ENCODE data around the gene CRACDL.

CRACDL gene

GRCh38 chr2:98795891-98796676 lies 139.9 kb downstream of the CRACDL start:
- no peak overlapping the region for H3K4me3 ChIP-seq (ENCODE audit: low read length)
- no peaks in the 10 kb centered on the region for H3K27me3 ChIP-seq (ENCODE audit: control insufficient read depth, insufficient read depth, low read length)
- no peak overlapping the region for H3K27ac ChIP-seq (ENCODE audit: low read depth, low read length)
- no peak overlapping the region for H3K9ac ChIP-seq (ENCODE audit: low read length)
- no peaks in the 10 kb centered on the region for H3K36me3 ChIP-seq (ENCODE audit: control insufficient read depth, insufficient read depth, low read length)
- H3K4me1 ChIP-seq (ENCODE audit: control insufficient read depth, insufficient read depth, low read length) = no peaks in the 10 kb centered on the region

GRCh38 chr2:98793897-98794830 lies 141.9 kb downstream of the CRACDL start:
- H3K4me3 ChIP-seq (ENCODE audit: low read length) = no peak overlapping the region
- H3K27me3 ChIP-seq (ENCODE audit: control insufficient read depth, insufficient read depth, low read length) = no peaks in the 10 kb centered on the region
- no peaks in the 10 kb centered on the region for H3K36me3 ChIP-seq (ENCODE audit: control insufficient read depth, insufficient read depth, low read length)
- H3K27ac ChIP-seq (ENCODE audit: low read depth, low read length) = no peak overlapping the region
- H3K4me1 ChIP-seq (ENCODE audit: control insufficient read depth, insufficient read depth, low read length) = no peaks in the 10 kb centered on the region
- no peak overlapping the region for H3K9ac ChIP-seq (ENCODE audit: low read length)

- Histone ChIP-seq H3K27ac (ENCODE audit: low read depth, low read length) (no peak overlapping the region), H3K4me3 (ENCODE audit: low read length) (no peak overlapping the region), H3K27me3 (ENCODE audit: control insufficient read depth, insufficient read depth, low read length) (no peaks in the 10 kb centered on the region), H3K9ac (ENCODE audit: low read length) (no peak overlapping the region), H3K4me1 (ENCODE audit: control insufficient read depth, insufficient read depth, low read length) (no peaks in the 10 kb centered on the region), H3K36me3 (ENCODE audit: control insufficient read depth, insufficient read depth, low read length) (no peaks in the 10 kb centered on the region)
Measured at GRCh38 chr2:98793275-98793674, 142.8 kb downstream of the CRACDL start.

- Histone ChIP-seq H3K27ac (ENCODE audit: low read depth, low read length) (no peak overlapping the region), H3K27me3 (ENCODE audit: control insufficient read depth, insufficient read depth, low read length) (no peaks in the 10 kb centered on the region), H3K36me3 (ENCODE audit: control insufficient read depth, insufficient read depth, low read length) (no peaks in the 10 kb centered on the region), H3K4me3 (ENCODE audit: low read length) (no peak overlapping the region), H3K9ac (ENCODE audit: low read length) (no peak overlapping the region), H3K4me1 (ENCODE audit: control insufficient read depth, insufficient read depth, low read length) (no peaks in the 10 kb centered on the region)
Measured at GRCh38 chr2:98790221-98790620, 145.8 kb downstream of the CRACDL start.

GRCh38 chr2:98787700-98788099 lies 148.3 kb downstream of the CRACDL start:
- no peaks in the 10 kb centered on the region for H3K4me1 ChIP-seq (ENCODE audit: control insufficient read depth, insufficient read depth, low read length)
- no peak overlapping the region for H3K27ac ChIP-seq (ENCODE audit: low read depth, low read length)
- no peak overlapping the region for H3K9ac ChIP-seq (ENCODE audit: low read length)
- no peaks in the 10 kb centered on the region for H3K36me3 ChIP-seq (ENCODE audit: control insufficient read depth, insufficient read depth, low read length)
- H3K4me3 ChIP-seq (ENCODE audit: low read length) = no peak overlapping the region
- H3K27me3 ChIP-seq (ENCODE audit: control insufficient read depth, insufficient read depth, low read length) = no peaks in the 10 kb centered on the region

GRCh38 chr2:98786179-98786578 lies 149.8 kb downstream of the CRACDL start:
- Histone ChIP-seq H3K4me1 (ENCODE audit: control insufficient read depth, insufficient read depth, low read length) (no peaks in the 10 kb centered on the region), H3K4me3 (ENCODE audit: low read length) (no peak overlapping the region), H3K36me3 (ENCODE audit: control insufficient read depth, insufficient read depth, low read length) (no peaks in the 10 kb centered on the region), H3K27me3 (ENCODE audit: control insufficient read depth, insufficient read depth, low read length) (no peaks in the 10 kb centered on the region), H3K9ac (ENCODE audit: low read length) (no peak overlapping the region), H3K27ac (ENCODE audit: low read depth, low read length) (no peak overlapping the region)

GRCh38 chr2:98782570-98782969 lies 153.5 kb downstream of the CRACDL start:
- Histone ChIP-seq H3K4me3 (ENCODE audit: low read length) (no peak overlapping the region), H3K36me3 (ENCODE audit: control insufficient read depth, insufficient read depth, low read length) (no peaks in the 10 kb centered on the region), H3K27ac (ENCODE audit: low read depth, low read length) (no peak overlapping the region), H3K27me3 (ENCODE audit: control insufficient read depth, insufficient read depth, low read length) (no peaks in the 10 kb centered on the region), H3K9ac (ENCODE audit: low read length) (no peak overlapping the region), H3K4me1 (ENCODE audit: control insufficient read depth, insufficient read depth, low read length) (no peaks in the 10 kb centered on the region)

GRCh38 chr2:98781822-98782221 lies 154.2 kb downstream of the CRACDL start:
- Histone ChIP-seq H3K4me1 (ENCODE audit: control insufficient read depth, insufficient read depth, low read length) (no peaks in the 10 kb centered on the region), H3K27me3 (ENCODE audit: control insufficient read depth, insufficient read depth, low read length) (no peaks in the 10 kb centered on the region), H3K9ac (ENCODE audit: low read length) (no peak overlapping the region), H3K27ac (ENCODE audit: low read depth, low read length) (no peak overlapping the region), H3K4me3 (ENCODE audit: low read length) (no peak overlapping the region), H3K36me3 (ENCODE audit: control insufficient read depth, insufficient read depth, low read length) (no peaks in the 10 kb centered on the region)

GRCh38 chr2:98778741-98779483 lies 157.1 kb downstream of the CRACDL start:
- H3K4me1 ChIP-seq (ENCODE audit: control insufficient read depth, insufficient read depth, low read length) = no peaks in the 10 kb centered on the region
- no peak overlapping the region for H3K27ac ChIP-seq (ENCODE audit: low read depth, low read length)
- no peaks in the 10 kb centered on the region for H3K36me3 ChIP-seq (ENCODE audit: control insufficient read depth, insufficient read depth, low read length)
- H3K4me3 ChIP-seq (ENCODE audit: low read length) = no peak overlapping the region
- no peak overlapping the region for H3K9ac ChIP-seq (ENCODE audit: low read length)
- H3K27me3 ChIP-seq (ENCODE audit: control insufficient read depth, insufficient read depth, low read length) = no peaks in the 10 kb centered on the region

- Histone ChIP-seq H3K4me3 (ENCODE audit: low read length) (no peak overlapping the region), H3K9ac (ENCODE audit: low read length) (no peak overlapping the region), H3K4me1 (ENCODE audit: control insufficient read depth, insufficient read depth, low read length) (no peaks in the 10 kb centered on the region), H3K27me3 (ENCODE audit: control insufficient read depth, insufficient read depth, low read length) (no peaks in the 10 kb centered on the region), H3K27ac (ENCODE audit: low read depth, low read length) (no peak overlapping the region), H3K36me3 (ENCODE audit: control insufficient read depth, insufficient read depth, low read length) (no peaks in the 10 kb centered on the region)
Measured at GRCh38 chr2:98778151-98778550, 157.9 kb downstream of the CRACDL start.

GRCh38 chr2:98777710-98778109 lies 158.3 kb downstream of the CRACDL start:
- Histone ChIP-seq H3K27me3 (ENCODE audit: control insufficient read depth, insufficient read depth, low read length) (no peaks in the 10 kb centered on the region), H3K4me3 (ENCODE audit: low read length) (no peak overlapping the region), H3K36me3 (ENCODE audit: control insufficient read depth, insufficient read depth, low read length) (no peaks in the 10 kb centered on the region), H3K4me1 (ENCODE audit: control insufficient read depth, insufficient read depth, low read length) (no peaks in the 10 kb centered on the region), H3K27ac (ENCODE audit: low read depth, low read length) (no peak overlapping the region), H3K9ac (ENCODE audit: low read length) (no peak overlapping the region)

- no peak overlapping the region for H3K9ac ChIP-seq (ENCODE audit: low read length)
Measured at GRCh38 chr2:98777076-98777475, 158.9 kb downstream of the CRACDL start.

More at GRCh38 chr2:98777076-98777475, 158.9 kb downstream of the CRACDL start:
- Histone ChIP-seq H3K27me3 (ENCODE audit: control insufficient read depth, insufficient read depth, low read length) (no peaks in the 10 kb centered on the region), H3K36me3 (ENCODE audit: control insufficient read depth, insufficient read depth, low read length) (no peaks in the 10 kb centered on the region), H3K4me1 (ENCODE audit: control insufficient read depth, insufficient read depth, low read length) (no peaks in the 10 kb centered on the region), H3K27ac (ENCODE audit: low read depth, low read length) (no peak overlapping the region), H3K4me3 (ENCODE audit: low read length) (no peak overlapping the region)

Data from rectal smooth muscle tissue (tissue), 1 donor.